H1 (cell line): ENCODE data around the gene TBC1D16. TPM values are rescaled to one million over a fixed set of nuclear protein-coding genes. Genes with fewer than 3 reads are reported as not detected.

ENCODE experiments used
- CTCF ChIA-PET: fragments of 300-600 bp; sonication (Branson Sonifier 250); formaldehyde crosslinking; loops from one replicate; lab custom pipeline; 2021; ENCODE audit not compliant: partially characterized antibody; lab: Charles Lee
- POLR2A ChIA-PET: fragments of 300-600 bp; sonication (Branson Sonifier 250); formaldehyde crosslinking; loops from one replicate; lab custom pipeline; 2021; ENCODE audit warnings: inconsistent platforms; ENCODE audit not compliant: partially characterized antibody; lab: Charles Lee
- DNase-seq, 2 experiments: peaks; one replicate each; pipeline versions ENCODE4 v3.0.0 to v3.0.0-alpha.2; 2010 to 2022; ENCODE audit warnings: low spot score in 2 of 2, low read depth in 1 of 2, mixed read lengths in 1 of 2
- FAIRE-seq: peaks from 2 replicates; lab custom pipeline; 2011; peaks lifted over from hg19 to GRCh38; lab: Jason Lieb, UNC
- H2AFZ ChIP-seq: 2 replicates; pipeline ENCODE4 v1.8.1; 2012; ENCODE audit warnings: low read length, inconsistent platforms
- H2AK5ac ChIP-seq: 2 replicates; pipeline ENCODE4 v1.6.1; 2013; ENCODE audit warnings: low read depth, low read length
- H2BK120ac ChIP-seq: replicated peaks from 2 replicates; pipeline ENCODE3; 2013; ENCODE audit warnings: low read depth, low read length, inconsistent platforms
- H2BK12ac ChIP-seq: 2 replicates; pipeline ENCODE4 v1.6.1; 2013; ENCODE audit warnings: low read depth, low read length
- H2BK15ac ChIP-seq: 2 replicates; pipeline ENCODE4 v1.6.1; 2013; ENCODE audit warnings: low read length
- H2BK20ac ChIP-seq: 2 replicates; pipeline ENCODE4 v1.6.1; 2013; ENCODE audit warnings: low read length
- H2BK5ac ChIP-seq: 2 replicates; pipeline ENCODE4 v1.6.1; 2013; ENCODE audit warnings: low read depth, low read length
- H3K14ac ChIP-seq: 2 replicates; pipeline ENCODE4 v1.6.1; 2013; ENCODE audit warnings: inconsistent platforms; ENCODE audit not compliant: insufficient read length
- H3K18ac ChIP-seq: 2 replicates; pipeline ENCODE4 v1.6.1; 2013; ENCODE audit warnings: low read length; ENCODE audit errors: extremely low read depth
- H3K23ac ChIP-seq: 2 replicates; pipeline ENCODE4 v1.6.1; 2013; ENCODE audit warnings: inconsistent platforms; ENCODE audit not compliant: insufficient read length
- H3K23me2 ChIP-seq: 2 replicates; pipeline ENCODE4 v1.6.1; 2013; ENCODE audit warnings: low read depth, low read length
- H3K27ac ChIP-seq: 2 replicates; pipeline ENCODE4 v1.6.1; 2011; ENCODE audit warnings: low read depth, low read length, inconsistent platforms
- H3K27me3 ChIP-seq, 4 experiments: replicated peaks in 1 of 4; 1 replicate in 1 of 4; 2 replicates in 3 of 4; pipeline versions ENCODE4 v1.6.1 to v1.8.1; 2011 to 2013; ENCODE audit warnings: low read length in 3 of 4, mild to moderate bottlenecking in 3 of 4, inconsistent platforms in 2 of 4, mixed read lengths in 2 of 4, moderate library complexity in 1 of 4; ENCODE audit not compliant: control insufficient read depth in 3 of 4, insufficient read depth in 3 of 4; ENCODE audit errors: extremely low read depth in 1 of 4
- H3K36me3 ChIP-seq, 4 experiments: 2 replicates each; pipeline versions ENCODE4 v1.6.1 to v1.8.1; 2011 to 2013; ENCODE audit warnings: mild to moderate bottlenecking in 4 of 4, low read length in 3 of 4, moderate library complexity in 2 of 4, control low read depth in 1 of 4, inconsistent platforms in 1 of 4; ENCODE audit not compliant: insufficient read depth in 4 of 4, control insufficient read depth in 2 of 4
- H3K4ac ChIP-seq: replicated peaks from 2 replicates; pipeline ENCODE3; 2013; ENCODE audit warnings: low read length, low read depth, mixed read lengths, inconsistent platforms; ENCODE audit not compliant: insufficient read length
- H3K4me1 ChIP-seq, 4 experiments: replicated peaks in 1 of 4; 1 replicate in 1 of 4; 2 replicates in 3 of 4; pipeline versions ENCODE4 v1.6.1 to v1.8.1; 2011 to 2013; ENCODE audit warnings: low read length in 3 of 4, inconsistent platforms in 2 of 4, mixed read lengths in 1 of 4; ENCODE audit not compliant: insufficient read depth in 4 of 4, control insufficient read depth in 3 of 4
- H3K4me2 ChIP-seq, 2 experiments: 2 replicates each; pipeline versions ENCODE4 v1.6.1 to v1.8.1; 2011 to 2013; ENCODE audit warnings: low read depth in 2 of 2, low read length in 2 of 2, control low read depth in 1 of 2, inconsistent platforms in 1 of 2, mild to moderate bottlenecking in 1 of 2; ENCODE audit not compliant: insufficient read depth in 1 of 2
- H3K4me3 ChIP-seq, 4 experiments: fragments of 200-600, 300-600 bp in 1 of 4; sonication (generic), shearing (Covaris generic), sonication (Bioruptor Twin) in 1 of 4; 2 replicates each; pipeline versions ENCODE4 v1.5.1 to v1.8.1; 2011 to 2016; ENCODE audit warnings: low read length in 4 of 4, low read depth in 3 of 4, control low read depth in 2 of 4, inconsistent platforms in 2 of 4, mild to moderate bottlenecking in 2 of 4, mixed read lengths in 1 of 4, moderate library complexity in 1 of 4; ENCODE audit not compliant: insufficient read depth in 2 of 4; ENCODE audit errors: extremely low read depth in 1 of 4
- H3K56ac ChIP-seq: replicated peaks from 2 replicates; pipeline ENCODE3; 2013; ENCODE audit warnings: low read depth, mild to moderate bottlenecking, mixed read lengths, low read length, inconsistent platforms; ENCODE audit not compliant: insufficient read length
- H3K79me1 ChIP-seq: 2 replicates; pipeline ENCODE4 v1.6.1; 2013; ENCODE audit warnings: low read depth, low read length, control low read depth
- H3K79me2 ChIP-seq, 2 experiments: 2 replicates each; pipeline versions ENCODE4 v1.6.1 to v1.8.1; 2012 to 2013; ENCODE audit warnings: low read length in 2 of 2, mild to moderate bottlenecking in 2 of 2, inconsistent platforms in 1 of 2; ENCODE audit not compliant: insufficient read depth in 2 of 2, control insufficient read depth in 1 of 2
- H3K9ac ChIP-seq, 4 experiments: replicated peaks in 1 of 4; 1 replicate in 1 of 4; 2 replicates in 3 of 4; pipeline versions ENCODE4 v1.6.1 to v1.8.1; 2011 to 2013; ENCODE audit warnings: low read depth in 3 of 4, low read length in 3 of 4, control low read depth in 2 of 4, mild to moderate bottlenecking in 2 of 4, moderate library complexity in 2 of 4, inconsistent platforms in 1 of 4; ENCODE audit errors: extremely low read depth in 1 of 4
- H3K9me3 ChIP-seq, 2 experiments: 2 replicates each; pipeline versions ENCODE4 v1.6.1 to v1.8.1; 2012 to 2013; ENCODE audit warnings: mild to moderate bottlenecking in 2 of 2, moderate library complexity in 2 of 2, control low read depth in 1 of 2, inconsistent platforms in 1 of 2, low read depth in 1 of 2, low read length in 1 of 2, mixed read lengths in 1 of 2; ENCODE audit not compliant: insufficient read depth in 2 of 2
- H4K20me1 ChIP-seq, 2 experiments: replicated peaks in 1 of 2; 2 replicates each; pipeline versions ENCODE3 to v1.8.1; 2011 to 2013; ENCODE audit warnings: inconsistent platforms in 2 of 2, low read length in 2 of 2, mild to moderate bottlenecking in 1 of 2; ENCODE audit not compliant: insufficient read depth in 2 of 2, control insufficient read depth in 1 of 2
- H4K5ac ChIP-seq: 2 replicates; pipeline ENCODE4 v1.6.1; 2013; ENCODE audit warnings: low read length, low read depth, mixed read lengths, inconsistent platforms; ENCODE audit not compliant: insufficient read length
- H4K8ac ChIP-seq: 2 replicates; pipeline ENCODE4 v1.8.0; 2013; ENCODE audit warnings: mild to moderate bottlenecking, moderate library complexity, low read length, inconsistent platforms; ENCODE audit not compliant: insufficient read depth; ENCODE audit errors: extremely low read depth
- H4K91ac ChIP-seq: replicated peaks from 2 replicates; pipeline ENCODE3; 2013; ENCODE audit warnings: low read length, mixed read lengths, inconsistent platforms; ENCODE audit not compliant: insufficient read length
- NRF1 ChIP-seq: IDR thresholded peaks from 2 replicates; pipeline ENCODE4 v1.6.1; 2011; ENCODE audit warnings: mild to moderate bottlenecking, low read depth, low read length, improper control_type of control experiment
- WGBS, 2 experiments: shearing (Covaris generic) in 1 of 2; methylation state at CpG; one replicate each; pipeline versions ENCODE4 v1.1.6 to v1.1.7; 2013 to 2015; ENCODE audit warnings: low lambda C conversion rate in 2 of 2, mixed read lengths in 2 of 2, inconsistent platforms in 1 of 2, low coverage in 1 of 2, missing lambda C conversion rate in 1 of 2; ENCODE audit not compliant: insufficient replicate concordance in 2 of 2, insufficient coverage in 1 of 2, insufficient read length in 1 of 2; ENCODE audit errors: extremely low coverage in 1 of 2, missing lambda C conversion rate in 1 of 2; 5-methylcytosine and 5-hydroxymethylcytosine counted together
- polyA plus RNA-seq, 7 experiments: library from polyadenylated mRNA; depleted of rRNA in 3 of 7; stranded (reverse) in 5 of 7; unstranded in 2 of 7; fragments of >200 nt in 5 of 7; fragments of 200-250 nt in 2 of 7; gene quantifications; 1 replicate in 5 of 7; 2 replicates in 1 of 7; 4 replicates in 1 of 7; pipeline versions ENCODE4 v1.2.1 to v1.2.3, GENCODE V29; 2011 to 2013; ENCODE audit warnings: missing spikeins in 2 of 7, mixed read lengths in 2 of 7
- total RNA-seq: library from RNA; stranded (reverse); fragmentation: NEBNext Ultra II Directional; extraction: Animal tissue kit (Norgen Biotek cat#: 25700); gene quantifications from 2 replicates; pipeline ENCODE4 v1.2.1, GENCODE V29; 2021
- TF ChIP-seq, protein P1 (sequence below): IDR thresholded peaks from 2 replicates; pipeline ENCODE4 v1.6.1; 2012; ENCODE audit warnings: inconsistent platforms

TBC1D16 gene
- total and polyA plus RNA-seq, 2 of the 8 experiments (the other 6 are each of a cell fraction or from before 2014, with no cell fraction given) = 21.1 to 109 TPM

- DNase-seq = no peak
- H4K8ac ChIP-seq = no peak overlapping the region
- H4K5ac ChIP-seq = no peak overlapping the region
- no peak overlapping the region for H3K4ac ChIP-seq
- no peaks in the 10 kb centered on the region for H3K9me3 ChIP-seq
- H3K18ac ChIP-seq = peak overlapping the region; percentile 48; the same call in 1 of the 2 replicates
- TF ChIP-seq NRF1 = no peak
- TF ChIP-seq, protein P1, sequence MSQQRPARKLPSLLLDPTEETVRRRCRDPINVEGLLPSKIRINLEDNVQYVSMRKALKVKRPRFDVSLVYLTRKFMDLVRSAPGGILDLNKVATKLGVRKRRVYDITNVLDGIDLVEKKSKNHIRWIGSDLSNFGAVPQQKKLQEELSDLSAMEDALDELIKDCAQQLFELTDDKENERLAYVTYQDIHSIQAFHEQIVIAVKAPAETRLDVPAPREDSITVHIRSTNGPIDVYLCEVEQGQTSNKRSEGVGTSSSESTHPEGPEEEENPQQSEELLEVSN = peak; percentile 46; the same call in 1 of the 2 replicates
- H3K79me2 ChIP-seq = no peaks in the 10 kb centered on the region
- no peak overlapping the region for H3K4me2 ChIP-seq
- ChIA-PET CTCF (interaction anchor here (1.5 kb wide), 1 partner anchor 17 kb away, joined by 3 read pairs; no protein-coding TSS in a partner anchor), POLR2A (interaction anchor here (1.1 to 1.6 kb wide), 3 partner anchors 13 to 24 kb away, joined by 3 to 4 read pairs (median 3); no protein-coding TSS in a partner anchor)
- H2BK12ac ChIP-seq = no peak overlapping the region
- no peaks in the 10 kb centered on the region for H3K27me3 ChIP-seq
- no peaks in the 10 kb centered on the region; a peak in 1 of 8 replicates for H3K36me3 ChIP-seq
- H3K4me1 ChIP-seq = no peaks in the 10 kb centered on the region; a peak in 2 of 7 replicates
- no peak overlapping the region for H3K14ac ChIP-seq
- no peak overlapping the region for H4K91ac ChIP-seq
- no peaks in the 10 kb centered on the region for H3K23me2 ChIP-seq
- no peak overlapping the region for H3K4me3 ChIP-seq
- H3K79me1 ChIP-seq = no peaks in the 10 kb centered on the region
- no peak overlapping the region for H3K56ac ChIP-seq
- no peak overlapping the region for H3K23ac ChIP-seq
- H2AFZ ChIP-seq = no peak overlapping the region
- no peak overlapping the region for H2AK5ac ChIP-seq
- H3K9ac ChIP-seq = no peak overlapping the region
- no peak overlapping the region for H3K27ac ChIP-seq
- H2BK15ac ChIP-seq = no peak overlapping the region
- H2BK20ac ChIP-seq = no peak overlapping the region
- no peak overlapping the region for H2BK5ac ChIP-seq
- 87% methylated on average over 10 of the region's 10 CpGs; no CpG with 5 or more reads in 1 of the 2 experiments for WGBS, 2 experiments
- no peak for FAIRE-seq
- no peaks in the 10 kb centered on the region for H4K20me1 ChIP-seq
- no peak overlapping the region for H2BK120ac ChIP-seq
Measured at GRCh38 chr17:80053102-80053501, 17.4 kb upstream of the TBC1D16 start.
